ENCODE data around the gene TXNRD2. TPM values are rescaled to one million over a fixed set of nuclear protein-coding genes. Genes with fewer than 3 reads are reported as not detected.

TXNRD2 gene
- total RNA-seq, 2 donors from 2014 or later: 7.3 to 13.6 TPM

DNA sequence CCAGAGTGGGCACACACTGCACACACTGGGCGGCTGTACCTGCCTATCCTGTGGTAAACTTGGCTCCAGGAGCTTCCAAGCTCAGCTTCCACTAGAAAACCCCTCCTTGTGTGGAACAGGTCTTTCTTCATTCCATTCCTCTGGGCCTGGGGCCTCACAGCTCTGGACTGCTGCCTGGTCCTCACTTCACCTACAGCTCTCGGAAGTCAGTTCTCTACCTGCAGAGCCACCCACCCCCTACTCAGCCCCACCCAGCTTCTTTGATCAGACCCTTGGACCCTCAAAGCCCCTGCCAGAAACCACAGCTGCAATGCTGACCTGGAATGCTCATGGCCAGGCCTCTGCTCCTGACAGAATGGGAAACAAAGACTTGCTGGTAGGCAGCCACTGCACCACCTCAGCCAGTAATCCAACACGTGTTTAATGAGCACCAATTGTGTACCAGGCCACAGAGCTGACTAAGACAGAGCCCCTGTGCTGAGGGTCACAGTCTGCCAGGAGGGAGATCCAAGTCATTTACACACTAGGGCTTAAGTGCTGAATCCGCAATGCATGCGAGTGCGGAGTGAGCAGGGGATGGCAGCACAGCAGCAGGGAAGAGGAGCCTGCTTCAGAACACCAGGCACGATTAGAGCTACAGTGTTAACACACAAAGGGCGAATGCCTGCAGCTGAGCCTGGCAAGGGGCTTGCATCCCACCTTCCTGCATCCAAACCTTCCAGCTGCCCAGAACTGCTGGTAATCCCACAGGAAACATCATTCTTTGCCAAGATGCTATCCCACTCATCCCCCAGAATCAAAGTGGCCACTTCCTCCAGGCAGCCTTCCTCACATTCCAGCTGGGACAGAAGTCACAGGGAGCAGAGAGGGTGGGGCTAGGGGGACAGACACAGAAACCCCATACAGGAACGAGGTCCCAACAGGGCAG, 91.5 kb downstream of the TXNRD2 start:
- H3K27me3 Mint-ChIP-seq (ENCODE audit: insufficient read depth): no peaks in the 10 kb centered on the region
- Histone ChIP-seq H3K9ac (ENCODE audit: extremely low read depth, low read length, poor library complexity, severe bottlenecking) (peak overlapping the region; percentile 22), H3K27me3 (ENCODE audit: control insufficient read depth, insufficient read depth, low read length, poor library complexity, severe bottlenecking) (no peaks in the 10 kb centered on the region), H3K27ac (ENCODE audit: low read depth, low read length) (no peak overlapping the region), H3K4me1 (ENCODE audit: control insufficient read depth, insufficient read depth, low read length) (peaks cover 5% of the 10 kb centered on the region), H3K4me3 (ENCODE audit: low read length) (no peak overlapping the region), H3K9me3 (ENCODE audit: control insufficient read depth, low read length) (peaks cover 10% of the 10 kb centered on the region), H3K36me3 (ENCODE audit: control insufficient read depth, insufficient read depth, low read length) (peaks cover 34% of the 10 kb centered on the region)
- peak overlapping the region; percentile 79 for H3K27ac Mint-ChIP-seq
- TF ChIP-seq, protein P1, sequence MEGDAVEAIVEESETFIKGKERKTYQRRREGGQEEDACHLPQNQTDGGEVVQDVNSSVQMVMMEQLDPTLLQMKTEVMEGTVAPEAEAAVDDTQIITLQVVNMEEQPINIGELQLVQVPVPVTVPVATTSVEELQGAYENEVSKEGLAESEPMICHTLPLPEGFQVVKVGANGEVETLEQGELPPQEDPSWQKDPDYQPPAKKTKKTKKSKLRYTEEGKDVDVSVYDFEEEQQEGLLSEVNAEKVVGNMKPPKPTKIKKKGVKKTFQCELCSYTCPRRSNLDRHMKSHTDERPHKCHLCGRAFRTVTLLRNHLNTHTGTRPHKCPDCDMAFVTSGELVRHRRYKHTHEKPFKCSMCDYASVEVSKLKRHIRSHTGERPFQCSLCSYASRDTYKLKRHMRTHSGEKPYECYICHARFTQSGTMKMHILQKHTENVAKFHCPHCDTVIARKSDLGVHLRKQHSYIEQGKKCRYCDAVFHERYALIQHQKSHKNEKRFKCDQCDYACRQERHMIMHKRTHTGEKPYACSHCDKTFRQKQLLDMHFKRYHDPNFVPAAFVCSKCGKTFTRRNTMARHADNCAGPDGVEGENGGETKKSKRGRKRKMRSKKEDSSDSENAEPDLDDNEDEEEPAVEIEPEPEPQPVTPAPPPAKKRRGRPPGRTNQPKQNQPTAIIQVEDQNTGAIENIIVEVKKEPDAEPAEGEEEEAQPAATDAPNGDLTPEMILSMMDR (conservative IDR thresholded peaks at IDR 0.05): no peak
- no peak overlapping the region for H3K4me3 Mint-ChIP-seq
- peaks cover 30% of the 10 kb centered on the region for H3K4me1 Mint-ChIP-seq
- H3K9me3 Mint-ChIP-seq: peaks cover 3% of the 10 kb centered on the region
- DNase-seq: peak; percentile 74
- 82 to 89% methylated on average over 8 to 9 of the region's 9 CpGs for WGBS, 2 experiments (ENCODE audit: insufficient coverage in 1 of 2, insufficient read length in 1 of 2)
- peaks cover 30% of the 10 kb centered on the region for H3K36me3 Mint-ChIP-seq (ENCODE audit: low read depth)

DNA sequence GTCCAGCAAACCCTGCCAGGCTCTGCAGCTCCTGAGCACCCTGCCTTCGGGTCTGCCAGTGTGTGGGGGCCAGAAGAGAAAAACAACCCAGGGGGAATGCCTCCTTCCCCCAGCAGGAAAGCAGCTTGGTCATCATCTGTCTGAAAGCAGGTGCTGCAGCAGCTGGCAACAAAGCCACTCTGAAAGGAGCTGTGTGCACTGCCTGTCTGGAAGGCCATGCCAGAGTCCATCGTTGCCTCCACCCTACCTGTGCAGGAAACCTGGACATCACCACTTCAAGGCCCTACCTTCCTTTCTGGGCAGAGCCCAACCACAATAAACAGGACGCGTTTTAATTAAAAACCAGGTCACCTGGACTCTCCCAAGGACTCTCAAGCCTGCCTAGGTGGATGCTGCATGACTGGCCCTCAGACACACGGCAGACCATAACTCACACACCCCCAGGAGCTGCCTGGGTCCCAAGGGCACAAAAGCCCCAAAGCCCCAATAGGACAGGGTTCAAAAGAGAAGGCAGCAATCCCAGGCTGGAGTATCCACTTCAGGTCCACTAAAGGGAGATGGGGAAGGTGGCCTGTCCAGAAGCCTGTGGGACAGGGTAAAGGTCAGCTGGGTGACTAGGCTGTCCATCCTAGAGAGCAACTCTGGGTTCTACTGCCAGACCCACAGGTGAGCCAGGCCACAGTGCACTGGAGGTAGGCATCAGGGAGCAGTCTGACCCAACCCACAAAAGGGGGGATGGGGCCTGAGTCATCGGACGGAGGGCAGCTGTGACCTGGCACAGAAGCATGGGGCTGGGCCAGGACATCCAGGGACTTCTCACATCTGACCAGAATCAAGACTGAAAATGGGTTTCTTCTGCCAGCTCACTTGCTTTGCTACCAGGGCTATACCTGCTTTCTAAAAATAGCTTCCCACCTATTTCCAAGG, 93.1 kb downstream of the TXNRD2 start:
- Histone ChIP-seq H3K4me1 (ENCODE audit: control insufficient read depth, insufficient read depth, low read length) (peaks cover 6% of the 10 kb centered on the region), H3K9me3 (ENCODE audit: control insufficient read depth, low read length) (peaks cover 10% of the 10 kb centered on the region), H3K27me3 (ENCODE audit: control insufficient read depth, insufficient read depth, low read length, poor library complexity, severe bottlenecking) (no peaks in the 10 kb centered on the region), H3K9ac (ENCODE audit: extremely low read depth, low read length, poor library complexity, severe bottlenecking) (no peak overlapping the region), H3K27ac (ENCODE audit: low read depth, low read length) (no peak overlapping the region), H3K36me3 (ENCODE audit: control insufficient read depth, insufficient read depth, low read length) (peaks cover 34% of the 10 kb centered on the region), H3K4me3 (ENCODE audit: low read length) (no peak overlapping the region)
- Mint-ChIP-seq H3K9me3 (peaks cover 3% of the 10 kb centered on the region), H3K36me3 (ENCODE audit: low read depth) (peaks cover 30% of the 10 kb centered on the region), H3K4me1 (peaks cover 25% of the 10 kb centered on the region), H3K27me3 (ENCODE audit: insufficient read depth) (no peaks in the 10 kb centered on the region), H3K4me3 (no peak overlapping the region), H3K27ac (no peak overlapping the region)
- DNase-seq: peak; percentile 47
- TF ChIP-seq, protein P1 (conservative IDR thresholded peaks at IDR 0.05): no peak
- WGBS, 2 experiments (ENCODE audit: insufficient coverage in 1 of 2, insufficient read length in 1 of 2): 91 to 93% methylated on average over 3 to 7 of the region's 7 CpGs

DNA sequence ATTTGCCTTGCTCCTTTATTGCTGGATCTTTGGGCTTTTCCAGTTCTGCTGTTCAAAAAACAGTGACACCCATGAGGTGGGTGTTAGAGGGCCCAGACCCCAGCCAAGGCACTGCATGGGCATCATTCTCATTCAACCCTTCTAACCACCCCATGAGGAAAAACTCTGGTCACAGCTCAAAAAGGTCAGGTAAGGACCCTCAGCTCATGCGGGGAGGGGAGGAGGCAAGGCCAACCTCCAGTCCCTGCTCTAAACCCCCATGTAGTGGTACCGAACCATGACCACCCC, 94.3 kb downstream of the TXNRD2 start:
- Mint-ChIP-seq H3K27ac (no peak overlapping the region), H3K9me3 (peaks cover 3% of the 10 kb centered on the region), H3K4me3 (no peak overlapping the region), H3K4me1 (peaks cover 19% of the 10 kb centered on the region), H3K36me3 (ENCODE audit: low read depth) (peaks cover 24% of the 10 kb centered on the region), H3K27me3 (ENCODE audit: insufficient read depth) (no peaks in the 10 kb centered on the region)
- Histone ChIP-seq H3K9me3 (ENCODE audit: control insufficient read depth, low read length) (peaks cover 10% of the 10 kb centered on the region), H3K27me3 (ENCODE audit: control insufficient read depth, insufficient read depth, low read length, poor library complexity, severe bottlenecking) (no peaks in the 10 kb centered on the region), H3K9ac (ENCODE audit: extremely low read depth, low read length, poor library complexity, severe bottlenecking) (no peak overlapping the region), H3K4me1 (ENCODE audit: control insufficient read depth, insufficient read depth, low read length) (peaks cover 12% of the 10 kb centered on the region), H3K36me3 (ENCODE audit: control insufficient read depth, insufficient read depth, low read length) (peaks cover 28% of the 10 kb centered on the region), H3K27ac (ENCODE audit: low read depth, low read length) (no peak overlapping the region), H3K4me3 (ENCODE audit: low read length) (no peak overlapping the region)
- whole genome bisulfite sequencing, 2 experiments (ENCODE audit: insufficient coverage in 1 of 2, insufficient read length in 1 of 2): 95 to 100% methylated on average over 1 to 2 of the region's 2 CpGs
- TF ChIP-seq, protein P1 (conservative IDR thresholded peaks at IDR 0.05): no peak
- DNase-seq: no peak
